Left ventricle myocardium inferior (tissue), 1 donor: Measurements from ENCODE around the gene ADNP. TPM values are rescaled to one million over a fixed set of nuclear protein-coding genes. Genes with fewer than 3 reads are reported as not detected.

Source experiments
- DNase-seq: peaks from one replicate; pipeline ENCODE4 v3.0.0-alpha.2; 2020
- H3K27ac ChIP-seq: fragments of 200-600 bp; replicated peaks from 2 replicates; pipeline ENCODE4 v1.8.0; 2021
- H3K27me3 ChIP-seq: fragments of 200-600 bp; 2 replicates; pipeline ENCODE4 v1.8.0; 2021; ENCODE audit warnings: low read depth
- H3K36me3 ChIP-seq: fragments of 200-600 bp; 2 replicates; pipeline ENCODE4 v1.8.0; 2021
- H3K4me1 ChIP-seq: fragments of 200-600 bp; 2 replicates; pipeline ENCODE4 v1.8.0; 2021
- H3K4me3 ChIP-seq: fragments of 200-600 bp; 2 replicates; pipeline ENCODE4 v1.8.0; 2021; ENCODE audit warnings: mild to moderate bottlenecking, moderate library complexity
- H3K9me3 ChIP-seq: fragments of 200-600 bp; replicated peaks from 2 replicates; pipeline ENCODE4 v1.8.0; 2021
- intact Hi-C: fragments of 100-400 bp; cut with micrococcal nuclease; formaldehyde crosslinking; loops from one replicate; pipeline ENCODE4 v1.11.0; 2022
- total RNA-seq: library from RNA; stranded (reverse); fragmentation: NEBNext Ultra II Directional; extraction: Animal tissue kit (Norgen Biotek cat#: 25700); gene quantifications from one replicate; pipeline ENCODE4 v1.2.1, GENCODE V29; 2021
- TF ChIP-seq, protein P1 (sequence below): fragments of 200-600 bp; IDR thresholded peaks from 2 replicates; pipeline ENCODE4 v1.8.0; 2021; ENCODE audit warnings: antibody characterized with exemption, mild to moderate bottlenecking, borderline replicate concordance
- donor health status: DM: no; HTN: yes; CAD: no; lungs with severe emphysema.

The ADNP gene
- total RNA-seq, 1 donor from 2014 or later: 27.3 TPM

DNA sequence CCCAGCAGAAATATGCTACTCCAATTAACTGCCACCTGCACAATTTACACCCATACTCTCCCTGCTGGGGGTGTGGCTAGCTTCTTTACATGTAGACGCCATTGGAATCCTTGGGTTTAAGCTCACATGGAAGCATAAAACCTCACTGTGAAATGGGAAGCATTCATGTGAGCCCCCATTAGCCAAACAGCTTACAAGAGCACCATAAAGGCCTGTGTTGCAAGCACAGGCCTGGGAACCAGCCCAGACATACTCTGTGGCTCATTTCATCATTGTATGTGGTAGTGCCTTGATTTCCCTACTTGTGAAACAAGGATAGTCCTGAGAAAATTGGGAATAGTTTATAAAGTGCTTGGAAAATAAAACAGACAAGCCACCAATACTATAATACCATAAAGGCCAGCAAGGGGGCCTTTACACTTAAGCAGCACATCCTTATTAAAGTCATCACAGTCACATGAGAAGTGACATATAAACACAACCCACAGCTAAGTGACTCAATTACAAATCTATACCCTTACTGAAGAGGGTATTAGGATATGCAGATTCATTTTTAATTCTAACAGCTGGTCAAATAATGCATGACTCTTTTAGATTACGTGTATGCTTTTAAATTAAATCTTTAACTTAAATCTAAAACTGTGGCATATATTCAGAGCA lies 6.8 kb downstream of the ADNP start:
- peaks cover 100% of the 10 kb centered on the region for H3K4me1 ChIP-seq
- DNase-seq: no peak
- TF ChIP-seq, protein P1, sequence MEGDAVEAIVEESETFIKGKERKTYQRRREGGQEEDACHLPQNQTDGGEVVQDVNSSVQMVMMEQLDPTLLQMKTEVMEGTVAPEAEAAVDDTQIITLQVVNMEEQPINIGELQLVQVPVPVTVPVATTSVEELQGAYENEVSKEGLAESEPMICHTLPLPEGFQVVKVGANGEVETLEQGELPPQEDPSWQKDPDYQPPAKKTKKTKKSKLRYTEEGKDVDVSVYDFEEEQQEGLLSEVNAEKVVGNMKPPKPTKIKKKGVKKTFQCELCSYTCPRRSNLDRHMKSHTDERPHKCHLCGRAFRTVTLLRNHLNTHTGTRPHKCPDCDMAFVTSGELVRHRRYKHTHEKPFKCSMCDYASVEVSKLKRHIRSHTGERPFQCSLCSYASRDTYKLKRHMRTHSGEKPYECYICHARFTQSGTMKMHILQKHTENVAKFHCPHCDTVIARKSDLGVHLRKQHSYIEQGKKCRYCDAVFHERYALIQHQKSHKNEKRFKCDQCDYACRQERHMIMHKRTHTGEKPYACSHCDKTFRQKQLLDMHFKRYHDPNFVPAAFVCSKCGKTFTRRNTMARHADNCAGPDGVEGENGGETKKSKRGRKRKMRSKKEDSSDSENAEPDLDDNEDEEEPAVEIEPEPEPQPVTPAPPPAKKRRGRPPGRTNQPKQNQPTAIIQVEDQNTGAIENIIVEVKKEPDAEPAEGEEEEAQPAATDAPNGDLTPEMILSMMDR: no peak
- H3K9me3 ChIP-seq: no peaks in the 10 kb centered on the region
- H3K27ac ChIP-seq: no peak overlapping the region
- H3K27me3 ChIP-seq: no peaks in the 10 kb centered on the region
- H3K36me3 ChIP-seq: peaks cover 9% of the 10 kb centered on the region
- intact Hi-C loops: no loop called here
- H3K4me3 ChIP-seq: no peak overlapping the region

DNA sequence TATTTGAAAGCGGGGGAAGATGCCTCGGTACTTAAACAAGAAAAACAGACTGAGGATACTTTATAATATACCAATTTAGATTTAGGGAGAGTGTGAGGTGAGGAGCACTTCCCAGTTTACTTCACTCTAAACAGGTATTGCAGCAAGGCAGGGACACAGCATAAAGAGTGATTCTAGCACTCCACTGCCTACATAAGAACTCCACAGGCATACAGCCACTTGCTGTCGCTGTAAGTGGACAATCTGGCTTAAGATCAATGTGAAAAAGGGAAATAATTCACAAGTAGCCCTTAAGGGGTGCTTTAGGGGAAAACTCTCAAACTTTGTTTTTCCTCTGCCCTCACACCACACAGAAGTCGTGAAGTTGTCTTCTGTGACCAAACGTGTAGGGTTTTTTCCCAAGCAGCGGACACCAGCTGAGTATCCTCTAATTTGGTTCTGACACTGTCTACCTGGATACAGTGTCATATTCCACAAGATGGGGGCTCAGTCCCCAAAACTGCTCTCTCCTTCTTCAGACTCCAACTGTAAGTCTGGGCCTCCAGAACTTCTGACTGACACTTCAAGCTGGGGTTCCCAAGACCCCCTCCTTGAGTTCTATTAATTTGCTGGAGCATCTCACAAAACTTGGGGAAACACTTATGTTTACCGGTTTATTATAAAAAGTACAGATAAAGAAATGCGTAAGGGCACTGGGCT lies 9.3 kb downstream of the ADNP start:
- intact Hi-C loops: no loop called here
- TF ChIP-seq, protein P1: no peak

DNA sequence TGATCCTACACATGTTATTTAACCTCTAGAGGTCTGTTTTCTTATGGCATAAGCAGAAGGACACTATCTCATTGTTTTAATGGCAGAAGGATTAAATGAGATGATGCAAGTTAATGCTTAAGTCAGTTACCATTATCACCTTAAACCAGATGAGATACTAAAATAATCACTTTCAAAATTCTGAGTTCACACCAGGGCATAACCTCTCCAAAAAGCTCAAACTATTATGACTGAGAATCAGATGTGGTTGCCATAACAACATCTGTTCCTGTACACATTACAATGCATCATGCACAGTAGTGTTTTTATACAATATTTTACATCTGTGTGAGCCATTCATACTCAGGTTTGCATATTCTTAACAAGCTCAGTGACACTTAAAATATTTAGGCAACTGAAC lies 10.2 kb downstream of the ADNP start:
- H3K27me3 ChIP-seq: no peaks in the 10 kb centered on the region
- no peak overlapping the region for H3K27ac ChIP-seq
- H3K4me1 ChIP-seq: peaks cover 100% of the 10 kb centered on the region
- H3K4me3 ChIP-seq: no peak overlapping the region
- TF ChIP-seq, protein P1: no peak
- peaks cover 4% of the 10 kb centered on the region for H3K36me3 ChIP-seq
- intact Hi-C loops: no loop called here
- no peaks in the 10 kb centered on the region for H3K9me3 ChIP-seq
- DNase-seq: no peak

More for the DNA sequence above, 9.3 kb downstream of the ADNP start:
- peaks cover 100% of the 10 kb centered on the region for H3K4me1 ChIP-seq
- no peak overlapping the region for H3K4me3 ChIP-seq
- H3K27ac ChIP-seq: no peak overlapping the region
- H3K9me3 ChIP-seq: no peaks in the 10 kb centered on the region
- H3K36me3 ChIP-seq: peaks cover 4% of the 10 kb centered on the region
- H3K27me3 ChIP-seq: no peaks in the 10 kb centered on the region
- DNase-seq: no peak

DNA sequence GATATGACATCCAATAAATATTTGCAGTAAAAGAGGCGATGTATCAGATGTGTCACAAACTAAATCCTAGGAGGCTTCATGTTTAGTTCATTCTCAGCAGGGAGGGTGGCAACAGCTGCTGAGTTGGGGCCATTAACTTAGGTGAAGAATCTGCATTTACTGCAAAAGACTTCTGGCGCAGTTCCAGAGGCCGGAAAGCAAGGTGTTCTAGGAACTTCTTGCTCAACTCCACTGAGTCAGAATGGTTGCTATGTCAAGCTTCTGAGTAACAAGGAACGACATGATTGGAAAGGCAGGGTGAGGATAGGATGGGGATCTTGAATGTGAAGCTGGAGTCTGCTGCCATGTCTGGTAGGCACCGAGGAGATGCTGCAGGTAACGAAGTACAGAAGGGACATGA lies 11.7 kb downstream of the ADNP start:
- H3K9me3 ChIP-seq: no peaks in the 10 kb centered on the region
- peaks cover 100% of the 10 kb centered on the region for H3K4me1 ChIP-seq
- no peaks in the 10 kb centered on the region for H3K27me3 ChIP-seq
- DNase-seq: no peak
- intact Hi-C loops: loop anchor here (10.0 kb wide), 1 partner anchor 125 kb away; the partner anchor contains the start of gene BCAS4
- TF ChIP-seq, protein P1: no peak
- peaks cover 4% of the 10 kb centered on the region for H3K36me3 ChIP-seq
- no peak overlapping the region for H3K27ac ChIP-seq
- no peak overlapping the region for H3K4me3 ChIP-seq

DNA sequence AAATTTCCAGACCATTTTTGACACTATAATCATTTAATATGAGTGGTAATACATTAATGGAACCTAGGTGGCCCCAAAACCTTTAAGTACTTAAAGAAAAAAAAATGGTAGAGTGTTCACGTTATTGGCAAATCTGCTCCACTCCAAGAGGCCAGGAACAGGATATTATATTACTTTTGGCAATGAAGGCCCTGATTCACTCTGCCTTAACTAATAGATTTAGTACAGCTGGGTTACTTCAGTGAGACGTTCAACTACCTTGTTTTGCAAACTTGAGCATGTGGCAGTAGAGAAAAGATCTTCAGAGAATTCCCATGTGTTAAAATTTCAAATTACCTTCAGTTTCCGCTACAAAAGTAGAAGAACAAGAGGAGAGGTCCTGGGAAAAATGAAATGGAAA lies 12.8 kb downstream of the ADNP start:
- no peak overlapping the region for H3K4me3 ChIP-seq
- DNase-seq: no peak
- TF ChIP-seq, protein P1: no peak
- H3K27ac ChIP-seq: peak overlapping the region; percentile 31
- peaks cover under 1% of the 10 kb centered on the region for H3K36me3 ChIP-seq
- no peaks in the 10 kb centered on the region for H3K27me3 ChIP-seq
- intact Hi-C loops: loop anchor here (10.0 kb wide), 1 partner anchor 124 kb away; the partner anchor contains the start of gene BCAS4
- H3K4me1 ChIP-seq: peaks cover 100% of the 10 kb centered on the region
- H3K9me3 ChIP-seq: no peaks in the 10 kb centered on the region
